Activated T-helper 1 cell treated with Interleukin-2 at 50 U/mL for 16 hours (primary cell): ENCODE data around the gene FAM234B.
"Not testable (repeated sequence)": the region's sequence is repeated elsewhere in the genome, so short reads cannot be mapped to it uniquely, and the experiment has no call there.

Experiments
- DNase-seq: peaks from one replicate; pipeline ENCODE4 v3.0.0-alpha.2; 2020; ENCODE audit warnings: low read depth

Gene FAM234B

GRCh38 chr12:13023811-13024530 is 20.2 kb upstream of the FAM234B start:
- no peak for DNase-seq

- DNase-seq, result no peak
These were observed 19.7 kb upstream of the FAM234B start for GRCh38 chr12:13024531-13024916.

GRCh38 chr12:13026286-13026685 is 17.9 kb upstream of the FAM234B start:
- no peak for DNase-seq

- DNase-seq, result no peak
These were observed 17.1 kb upstream of the FAM234B start for GRCh38 chr12:13027032-13027431.

GRCh38 chr12:13027508-13027907 is 16.7 kb upstream of the FAM234B start:
- no peak for DNase-seq

GRCh38 chr12:13028825-13029570 is 15.2 kb upstream of the FAM234B start:
- DNase-seq, result no peak

- no peak for DNase-seq
These were observed 13.5 kb upstream of the FAM234B start for GRCh38 chr12:13030541-13031291.

- no peak for DNase-seq
These were observed 12.0 kb upstream of the FAM234B start for GRCh38 chr12:13032164-13032563.

GRCh38 chr12:13033476-13033875 is 10.7 kb upstream of the FAM234B start:
- DNase-seq, result no peak

GRCh38 chr12:13035335-13035734 is 8.8 kb upstream of the FAM234B start:
- not testable (repeated sequence) for DNase-seq

- no peak for DNase-seq
These were observed 7.3 kb upstream of the FAM234B start for GRCh38 chr12:13036881-13037280.

- DNase-seq, result no peak
These were observed 5.6 kb upstream of the FAM234B start for GRCh38 chr12:13038491-13039161.

- no peak for DNase-seq
These were observed 4.7 kb upstream of the FAM234B start for GRCh38 chr12:13039328-13039956.

- no peak for DNase-seq
These were observed 3.0 kb upstream of the FAM234B start for GRCh38 chr12:13041224-13041623.

GRCh38 chr12:13042666-13043230 is 1.4 kb upstream of the FAM234B start:
- no peak for DNase-seq

GRCh38 chr12:13044906-13045299 is 722 bp downstream of the FAM234B start:
- no peak for DNase-seq

- DNase-seq, result no peak
These were observed 1.6 kb downstream of the FAM234B start for GRCh38 chr12:13045816-13046215.

GRCh38 chr12:13046964-13047363 is 2.8 kb downstream of the FAM234B start:
- DNase-seq, result no peak

GRCh38 chr12:13049816-13050215 is 5.6 kb downstream of the FAM234B start:
- no peak for DNase-seq

- no peak for DNase-seq
These were observed 8.2 kb downstream of the FAM234B start for GRCh38 chr12:13052421-13052820.

- DNase-seq, result not testable (repeated sequence)
These were observed 9.4 kb downstream of the FAM234B start for GRCh38 chr12:13053617-13054016.

- no peak for DNase-seq
These were observed 16.4 kb downstream of the FAM234B start for GRCh38 chr12:13060581-13060980.
